Measurements from ENCODE around the gene DDX10. TPM values are rescaled to one million over a fixed set of nuclear protein-coding genes. Genes with fewer than 3 reads are reported as not detected.

The DDX10 gene
- total RNA-seq, 4 donors from 2014 or later = 11.5 to 22.0 (median 14.3) TPM

DNA sequence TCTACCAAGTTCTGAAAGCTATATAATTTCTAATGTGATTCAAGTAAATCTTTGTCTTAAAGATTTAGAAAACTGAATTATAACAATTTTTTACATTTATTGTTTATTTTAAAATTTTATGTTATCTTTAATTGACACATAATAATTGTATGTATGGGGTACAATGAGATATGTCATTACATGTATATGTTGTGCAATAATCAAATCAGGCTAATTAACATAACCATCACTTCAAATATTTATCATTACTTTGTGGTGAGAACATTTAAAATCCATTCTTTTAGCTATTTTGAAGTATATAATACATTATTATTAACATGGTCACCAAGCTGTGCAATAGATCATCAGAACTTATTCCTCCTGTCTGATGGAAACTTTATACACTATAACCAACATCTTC lies 181.1 kb downstream of the DDX10 start:
- no peaks in the 10 kb centered on the region for H3K27me3 ChIP-seq
- no peak for DNase-seq (ENCODE audit: extremely low spot score)
- TF ChIP-seq EP300 (IDR thresholded peaks at IDR 0.05) (no peak), CTCF (IDR thresholded peaks at IDR 0.05) (no peak), POLR2A (IDR thresholded peaks at IDR 0.05; ENCODE audit: low read depth) (no peak), POLR2AphosphoS5 (IDR thresholded peaks at IDR 0.05) (no peak)
- no peaks in the 10 kb centered on the region for H3K36me3 ChIP-seq
- intact Hi-C loops (cut with DNase I) = no loop called here
- no peak overlapping the region for H3K4me3 ChIP-seq
- H3K9me3 ChIP-seq = no peaks in the 10 kb centered on the region
- H3K27ac ChIP-seq (replicated peaks in 1 of 4) = no peak overlapping the region
- no peaks in the 10 kb centered on the region for H3K4me1 ChIP-seq

DNA sequence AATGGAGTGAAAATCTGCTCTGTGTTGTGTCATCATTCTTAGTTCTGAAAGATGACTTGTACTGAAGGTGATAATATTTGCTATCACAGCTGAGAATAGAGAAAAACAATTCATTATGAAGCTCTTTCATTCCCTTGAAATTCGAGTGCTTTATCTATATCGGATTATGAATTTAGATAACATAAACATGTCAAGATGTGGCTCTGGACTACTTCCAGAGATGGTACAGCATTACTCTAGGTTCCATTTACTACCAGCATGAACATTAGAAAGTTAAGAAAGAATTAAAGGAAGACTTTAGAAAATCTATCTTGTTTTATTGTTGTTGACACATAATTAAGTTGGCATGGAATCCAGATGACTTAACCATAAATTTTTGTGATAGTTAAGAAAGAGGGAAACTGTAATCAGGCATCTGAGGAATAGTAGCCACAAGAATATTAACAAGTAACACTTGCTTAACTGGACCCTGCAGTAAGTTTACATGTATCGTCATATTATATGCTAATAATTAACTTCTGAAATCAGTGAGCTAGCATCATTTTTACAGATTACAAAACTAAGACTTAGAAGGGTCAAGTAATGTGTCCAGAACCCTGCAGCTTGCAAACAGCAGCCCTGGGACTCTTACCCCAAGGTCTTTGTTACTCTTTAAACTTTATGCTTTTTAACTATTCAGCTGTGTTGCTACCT lies 182.6 kb downstream of the DDX10 start:
- H3K4me1 ChIP-seq = peaks cover 0 to 4% (median under 1%) of the 10 kb centered on the region in 4 donors
- intact Hi-C loops (cut with DNase I) = no loop called here
- 61% methylated on average over 3 of the region's 3 CpGs for WGBS

DNA sequence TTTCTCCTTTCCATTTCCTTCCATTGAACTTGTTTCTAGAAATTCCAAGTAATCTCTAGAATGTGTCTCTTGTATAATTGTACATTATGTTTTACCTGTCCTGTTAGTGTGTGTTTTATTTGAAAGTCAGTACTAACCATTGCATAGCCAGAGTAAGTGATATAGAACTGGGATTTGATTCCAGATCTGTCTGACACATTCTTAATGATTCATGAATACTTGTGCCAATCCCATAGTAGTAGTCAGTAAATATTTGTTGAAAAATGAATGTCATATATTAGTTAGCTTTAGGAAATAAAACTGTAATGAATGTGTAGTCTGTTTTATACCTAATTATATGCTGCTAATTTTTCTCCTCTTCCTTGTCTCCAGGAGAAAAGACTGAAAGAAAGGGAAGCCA lies 186.9 kb downstream of the DDX10 start:
- no peak overlapping the region for H3K27ac ChIP-seq (replicated peaks in 1 of 4)

More for the DNA sequence above, 182.6 kb downstream of the DDX10 start:
- no peaks in the 10 kb centered on the region for H3K9me3 ChIP-seq
- no peak overlapping the region for H3K27ac ChIP-seq (replicated peaks in 1 of 4)
- TF ChIP-seq POLR2A (IDR thresholded peaks at IDR 0.05; ENCODE audit: low read depth) (no peak), EP300 (IDR thresholded peaks at IDR 0.05) (no peak), CTCF (IDR thresholded peaks at IDR 0.05) (no peak), POLR2AphosphoS5 (IDR thresholded peaks at IDR 0.05) (no peak)
- H3K27me3 ChIP-seq = no peaks in the 10 kb centered on the region
- H3K4me3 ChIP-seq = no peak overlapping the region
- H3K36me3 ChIP-seq = no peaks in the 10 kb centered on the region
- no peak for DNase-seq (ENCODE audit: extremely low spot score)

GRCh38 chr11:108852701-108853100 lies 187.8 kb downstream of the DDX10 start:
- Histone ChIP-seq H3K4me3 (no peak overlapping the region), H3K27me3 (no peaks in the 10 kb centered on the region), H3K4me1 (peaks cover 21 to 30% (median 25%) of the 10 kb centered on the region in 4 donors), H3K36me3 (no peaks in the 10 kb centered on the region), H3K27ac (replicated peaks in 1 of 4) (no peak overlapping the region), H3K9me3 (no peaks in the 10 kb centered on the region)
- no peak for TF ChIP-seq EP300 (IDR thresholded peaks at IDR 0.05)
- TF ChIP-seq CTCF (IDR thresholded peaks at IDR 0.05) = no peak
- TF ChIP-seq POLR2A (IDR thresholded peaks at IDR 0.05; ENCODE audit: low read depth) = no peak
- no peak for TF ChIP-seq POLR2AphosphoS5 (IDR thresholded peaks at IDR 0.05)
- no peak for DNase-seq (ENCODE audit: extremely low spot score)
- 58% methylated on average over 1 of the region's 1 CpG for WGBS
- intact Hi-C loops (cut with DNase I) = no loop called here

More for the DNA sequence above, 186.9 kb downstream of the DDX10 start:
- intact Hi-C loops (cut with DNase I) = no loop called here
- DNase-seq (ENCODE audit: extremely low spot score) = no peak
- no peaks in the 10 kb centered on the region for H3K36me3 ChIP-seq
- TF ChIP-seq CTCF (IDR thresholded peaks at IDR 0.05) = no peak
- no peak for TF ChIP-seq EP300 (IDR thresholded peaks at IDR 0.05)
- TF ChIP-seq POLR2A (IDR thresholded peaks at IDR 0.05; ENCODE audit: low read depth) = no peak
- no peak for TF ChIP-seq POLR2AphosphoS5 (IDR thresholded peaks at IDR 0.05)
- no peak overlapping the region for H3K4me3 ChIP-seq
- H3K27me3 ChIP-seq = no peaks in the 10 kb centered on the region
- H3K9me3 ChIP-seq = no peaks in the 10 kb centered on the region
- peaks cover 19 to 30% (median 25%) of the 10 kb centered on the region in 4 donors for H3K4me1 ChIP-seq

DNA sequence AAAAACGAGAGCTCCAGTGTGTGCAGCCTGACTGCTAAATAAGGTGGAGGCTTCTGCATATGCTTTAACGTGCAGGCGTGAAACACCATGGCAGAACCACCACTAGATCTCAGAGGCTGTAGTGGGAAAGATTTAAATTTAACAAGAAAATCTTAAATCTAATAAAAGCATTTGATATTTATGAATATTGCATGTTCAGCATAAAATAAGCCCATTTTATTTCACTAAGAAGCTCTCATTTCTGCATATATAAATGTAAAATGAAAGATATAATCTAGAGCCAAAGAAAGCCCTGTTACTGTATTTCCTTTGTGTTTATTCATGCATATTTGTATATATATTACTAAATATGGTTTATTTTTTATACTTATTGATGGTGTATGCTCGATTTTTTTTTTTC lies 188.3 kb downstream of the DDX10 start:
- Histone ChIP-seq H3K27me3 (no peaks in the 10 kb centered on the region), H3K36me3 (no peaks in the 10 kb centered on the region), H3K4me1 (peaks cover 22 to 30% (median 25%) of the 10 kb centered on the region in 4 donors), H3K4me3 (no peak overlapping the region), H3K9me3 (no peaks in the 10 kb centered on the region), H3K27ac (replicated peaks in 1 of 4) (no peak overlapping the region)
- WGBS = 69% methylated on average over 4 of the region's 4 CpGs
- no peak for DNase-seq (ENCODE audit: extremely low spot score)
- TF ChIP-seq POLR2A (IDR thresholded peaks at IDR 0.05; ENCODE audit: low read depth) (no peak), EP300 (IDR thresholded peaks at IDR 0.05) (no peak), CTCF (IDR thresholded peaks at IDR 0.05) (no peak), POLR2AphosphoS5 (IDR thresholded peaks at IDR 0.05) (no peak)
- intact Hi-C loops (cut with DNase I) = no loop called here
